Measurements from ENCODE around the gene CASZ1.

GRCh38 chr1:10617931-10618885, 178.2 kb downstream of the CASZ1 start:
- TF ChIP-seq CTCF (IDR thresholded peaks at IDR 0.05) (no peak), POLR2AphosphoS5 (IDR thresholded peaks at IDR 0.05) (no peak)
